HepG2 (cell line): Measurements from ENCODE around the gene ZMYM1.

Experiments
- EED ChIP-seq: sonication (generic); formaldehyde crosslinking; IDR thresholded peaks from 2 replicates; pipeline ENCODE4 v1.5.0; 2020; ENCODE audit warnings: mild to moderate bottlenecking, missing genetic modification reagents
- EZH2 ChIP-seq: conservative IDR thresholded peaks from 2 replicates; pipeline ENCODE4 v1.6.1; 2012; ENCODE audit warnings: mild to moderate bottlenecking, low read depth, low read length, moderate library complexity
- GATA4 ChIP-seq: sonication (generic); IDR thresholded peaks from 2 replicates; pipeline ENCODE4 v1.6.1; 2016; ENCODE audit warnings: antibody characterized with exemption, low read depth, borderline replicate concordance
- HMGXB4 ChIP-seq, 2 experiments: sonication (generic) in 1 of 2; formaldehyde crosslinking in 1 of 2; IDR thresholded peaks; 2 replicates each; pipeline versions ENCODE4 v1.4.0 to v1.6.1; 2018 to 2020; ENCODE audit warnings: missing genetic modification reagents in 2 of 2, borderline replicate concordance in 1 of 2, low read depth in 1 of 2, mild to moderate bottlenecking in 1 of 2, missing biosample characterization in 1 of 2
- HOXA7 ChIP-seq: sonication (generic); formaldehyde crosslinking; IDR thresholded peaks from 2 replicates; pipeline ENCODE4 v1.8.1; 2022; ENCODE audit warnings: mild to moderate bottlenecking, missing genetic modification reagents, moderate library complexity
- JUNB ChIP-seq: sonication (generic); formaldehyde crosslinking; IDR thresholded peaks from 2 replicates; pipeline ENCODE4 v1.8.0; 2022; ENCODE audit warnings: missing genetic modification reagents, mild to moderate bottlenecking, borderline replicate concordance
- MXI1 ChIP-seq: IDR thresholded peaks from 3 replicates; pipeline ENCODE4 v1.6.1; 2012; ENCODE audit warnings: low read depth, low read length, inconsistent platforms, borderline replicate concordance
- NCOA1 ChIP-seq: sonication (generic); formaldehyde crosslinking; IDR thresholded peaks from 2 replicates; pipeline ENCODE4 v1.9.0; 2021; ENCODE audit warnings: missing genetic modification reagents
- NR3C1 ChIP-seq: sonication (generic); formaldehyde crosslinking; IDR thresholded peaks from 2 replicates; pipeline ENCODE4 v1.4.0; 2020; ENCODE audit warnings: missing genetic modification reagents
- TARDBP ChIP-seq: sonication (generic); formaldehyde crosslinking; IDR thresholded peaks from 2 replicates; pipeline ENCODE4 v1.8.0; 2022; ENCODE audit warnings: mild to moderate bottlenecking, missing genetic modification reagents
- THRA ChIP-seq: sonication (generic); formaldehyde crosslinking; IDR thresholded peaks from 2 replicates; pipeline ENCODE4 v1.4.0; 2020; ENCODE audit warnings: missing genetic modification reagents, borderline replicate concordance
- ZBTB43 ChIP-seq: sonication (generic); formaldehyde crosslinking; conservative IDR thresholded peaks from 2 replicates; pipeline ENCODE4 v1.4.0; 2020; ENCODE audit warnings: missing genetic modification reagents
- ZNF616 ChIP-seq: sonication (generic); formaldehyde crosslinking; IDR thresholded peaks from 2 replicates; pipeline ENCODE4 v1.5.0; 2020; ENCODE audit warnings: low read depth, mild to moderate bottlenecking, missing genetic modification reagents
- ZNF710 ChIP-seq: sonication (generic); formaldehyde crosslinking; IDR thresholded peaks from 2 replicates; pipeline ENCODE4 v1.5.0; 2020; ENCODE audit warnings: mild to moderate bottlenecking, missing genetic modification reagents, borderline replicate concordance

GRCh38 chr1:35122311-35122710, 43.1 kb downstream of the ZMYM1 start:
- TF ChIP-seq THRA (CRISPR knock-in tag): no peak
- TF ChIP-seq GATA4: no peak
- TF ChIP-seq NR3C1 (CRISPR knock-in tag): no peak
- no peak for TF ChIP-seq ZNF710
- TF ChIP-seq HOXA7 (CRISPR knock-in tag): no peak
- TF ChIP-seq HMGXB4 (CRISPR knock-in tag; IDR thresholded peaks at IDR 0.05; ENCODE audit: borderline replicate concordance in 1 of 2, low read depth in 1 of 2): no peak
- no peak for TF ChIP-seq ZNF616 (CRISPR knock-in tag)
- no peak for TF ChIP-seq EZH2
- TF ChIP-seq JUNB: no peak
- TF ChIP-seq ZBTB43 (CRISPR knock-in tag): no peak
- TF ChIP-seq TARDBP (CRISPR knock-in tag): no peak
- TF ChIP-seq NCOA1 (CRISPR knock-in tag): no peak
- no peak for TF ChIP-seq EED (CRISPR knock-in tag)
- no peak for TF ChIP-seq MXI1
